GM12878 (cell line): ENCODE measurements around the gene NFIX.

Experiments
- EZH2 ChIP-seq: IDR thresholded peaks from 2 replicates; pipeline ENCODE4 v1.6.1; 2012; ENCODE audit warnings: low read depth, mild to moderate bottlenecking, control low read depth, inconsistent platforms, low read length, borderline replicate concordance; ENCODE audit not compliant: control insufficient read depth
- HCFC1 ChIP-seq: fragments of 150-350 bp; IDR thresholded peaks from 2 replicates; pipeline ENCODE4 v1.6.1; 2014; ENCODE audit warnings: low read length
- RFX5 ChIP-seq: IDR thresholded peaks from 2 replicates; pipeline ENCODE4 v1.6.1; 2011; ENCODE audit warnings: low read depth, low read length, improper control_type of control experiment
- ZNF384 ChIP-seq: IDR thresholded peaks from 2 replicates; pipeline ENCODE4 v1.6.1; 2012; ENCODE audit warnings: low read depth, mild to moderate bottlenecking, low read length, improper control_type of control experiment, borderline replicate concordance
- TF ChIP-seq, protein P1 (sequence below), 3 experiments: IDR thresholded peaks in 2 of 3; conservative IDR thresholded peaks in 1 of 3; 2 replicates each; pipeline ENCODE4 v1.5.1; 2011; ENCODE audit warnings: low read depth in 3 of 3, low read length in 3 of 3, mild to moderate bottlenecking in 3 of 3, control low read depth in 2 of 3, moderate library complexity in 2 of 3, inconsistent platforms in 1 of 3, mixed read lengths in 1 of 3; ENCODE audit not compliant: control insufficient read depth in 2 of 3, insufficient read depth in 1 of 3; ENCODE audit errors: extremely low read depth in 1 of 3
- TF ChIP-seq, protein P2 (sequence below): IDR thresholded peaks from 2 replicates; pipeline ENCODE4 v1.6.1; 2012; ENCODE audit warnings: low read length, inconsistent platforms

DNA sequence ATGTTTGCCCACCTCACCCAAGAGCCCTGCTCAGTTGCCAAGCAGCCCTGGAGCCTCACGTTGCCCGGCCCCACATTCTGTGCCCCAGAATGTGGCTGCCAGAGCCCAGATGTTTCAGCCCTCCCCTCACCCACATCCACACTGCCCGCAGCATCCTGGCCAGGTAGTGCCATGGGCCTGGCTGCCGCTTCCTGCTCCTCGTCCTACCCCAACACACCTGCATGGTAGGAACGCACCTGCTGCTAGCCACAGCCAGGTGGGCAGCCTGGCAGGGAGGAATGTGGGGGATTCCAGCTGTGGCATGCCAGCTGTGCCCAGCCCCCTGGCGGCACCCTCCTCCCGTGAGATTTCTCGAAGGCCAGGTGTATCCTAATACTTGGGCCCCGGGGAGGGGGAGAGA, 7.5 kb upstream of the NFIX start:
- no peak for TF ChIP-seq RFX5
- TF ChIP-seq ZNF384: no peak
- TF ChIP-seq, protein P1, sequence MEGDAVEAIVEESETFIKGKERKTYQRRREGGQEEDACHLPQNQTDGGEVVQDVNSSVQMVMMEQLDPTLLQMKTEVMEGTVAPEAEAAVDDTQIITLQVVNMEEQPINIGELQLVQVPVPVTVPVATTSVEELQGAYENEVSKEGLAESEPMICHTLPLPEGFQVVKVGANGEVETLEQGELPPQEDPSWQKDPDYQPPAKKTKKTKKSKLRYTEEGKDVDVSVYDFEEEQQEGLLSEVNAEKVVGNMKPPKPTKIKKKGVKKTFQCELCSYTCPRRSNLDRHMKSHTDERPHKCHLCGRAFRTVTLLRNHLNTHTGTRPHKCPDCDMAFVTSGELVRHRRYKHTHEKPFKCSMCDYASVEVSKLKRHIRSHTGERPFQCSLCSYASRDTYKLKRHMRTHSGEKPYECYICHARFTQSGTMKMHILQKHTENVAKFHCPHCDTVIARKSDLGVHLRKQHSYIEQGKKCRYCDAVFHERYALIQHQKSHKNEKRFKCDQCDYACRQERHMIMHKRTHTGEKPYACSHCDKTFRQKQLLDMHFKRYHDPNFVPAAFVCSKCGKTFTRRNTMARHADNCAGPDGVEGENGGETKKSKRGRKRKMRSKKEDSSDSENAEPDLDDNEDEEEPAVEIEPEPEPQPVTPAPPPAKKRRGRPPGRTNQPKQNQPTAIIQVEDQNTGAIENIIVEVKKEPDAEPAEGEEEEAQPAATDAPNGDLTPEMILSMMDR (IDR thresholded peaks at IDR 0.05 in 2 of 3, conservative IDR thresholded peaks at IDR 0.05 in 1 of 3; ENCODE audit: control insufficient read depth in 2 of 3, extremely low read depth in 1 of 3, insufficient read depth in 1 of 3, low read depth in 3 of 3, low read length in 3 of 3): no peak
- no peak for TF ChIP-seq EZH2
- TF ChIP-seq, protein P2, sequence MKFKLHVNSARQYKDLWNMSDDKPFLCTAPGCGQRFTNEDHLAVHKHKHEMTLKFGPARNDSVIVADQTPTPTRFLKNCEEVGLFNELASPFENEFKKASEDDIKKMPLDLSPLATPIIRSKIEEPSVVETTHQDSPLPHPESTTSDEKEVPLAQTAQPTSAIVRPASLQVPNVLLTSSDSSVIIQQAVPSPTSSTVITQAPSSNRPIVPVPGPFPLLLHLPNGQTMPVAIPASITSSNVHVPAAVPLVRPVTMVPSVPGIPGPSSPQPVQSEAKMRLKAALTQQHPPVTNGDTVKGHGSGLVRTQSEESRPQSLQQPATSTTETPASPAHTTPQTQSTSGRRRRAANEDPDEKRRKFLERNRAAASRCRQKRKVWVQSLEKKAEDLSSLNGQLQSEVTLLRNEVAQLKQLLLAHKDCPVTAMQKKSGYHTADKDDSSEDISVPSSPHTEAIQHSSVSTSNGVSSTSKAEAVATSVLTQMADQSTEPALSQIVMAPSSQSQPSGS: no peak
- TF ChIP-seq HCFC1: no peak
